HG02870 (cell line): ENCODE results near the gene UBE2I.

Experiments used
- ATAC-seq: cut with Tn5 transposase; IDR thresholded peaks from one replicate; pipeline ENCODE4 v1.9.1; 2021; ENCODE audit warnings: mild to moderate bottlenecking, moderate library complexity; ENCODE audit not compliant: unreplicated experiment

Gene UBE2I

DNA sequence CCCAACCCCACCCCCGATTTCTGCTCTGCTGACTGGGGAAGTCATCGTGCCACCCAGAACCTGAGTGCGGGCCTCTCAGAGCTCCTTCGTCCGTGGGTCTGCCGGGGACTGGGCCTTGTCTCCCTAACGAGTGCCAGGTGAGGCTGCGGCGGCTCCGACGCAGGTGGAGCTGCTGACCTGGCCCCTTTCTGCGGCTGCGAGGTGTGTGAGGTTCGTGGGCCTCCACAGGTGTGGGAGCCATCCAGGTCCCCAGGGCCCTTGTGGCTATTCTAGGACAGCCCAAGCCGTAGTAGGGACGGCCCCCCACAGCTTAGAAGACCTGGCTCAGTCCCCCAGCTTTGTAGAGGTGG is 3.0 kb downstream of the UBE2I start:
- ATAC-seq: no peak

DNA sequence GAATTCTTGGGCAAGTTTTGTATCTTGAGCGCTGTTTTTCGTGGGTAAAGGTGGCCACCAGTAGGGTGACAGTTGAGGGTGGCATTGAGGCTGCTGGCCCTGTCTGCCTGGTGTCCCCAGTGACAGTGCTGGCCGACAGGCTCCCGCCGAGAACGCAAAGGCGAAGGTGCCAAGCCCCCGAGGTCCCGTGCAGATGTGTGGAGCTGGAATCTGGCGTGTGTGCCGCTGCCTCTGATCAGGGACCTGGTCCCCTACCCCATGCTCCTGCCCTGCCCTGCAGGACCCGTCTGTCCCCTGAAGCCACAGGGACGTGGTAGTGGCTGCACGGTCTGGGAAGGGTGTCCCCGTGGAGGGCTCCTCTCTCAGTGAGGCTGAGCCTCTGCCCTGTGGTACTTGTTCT is 3.5 kb downstream of the UBE2I start:
- no peak for ATAC-seq

DNA sequence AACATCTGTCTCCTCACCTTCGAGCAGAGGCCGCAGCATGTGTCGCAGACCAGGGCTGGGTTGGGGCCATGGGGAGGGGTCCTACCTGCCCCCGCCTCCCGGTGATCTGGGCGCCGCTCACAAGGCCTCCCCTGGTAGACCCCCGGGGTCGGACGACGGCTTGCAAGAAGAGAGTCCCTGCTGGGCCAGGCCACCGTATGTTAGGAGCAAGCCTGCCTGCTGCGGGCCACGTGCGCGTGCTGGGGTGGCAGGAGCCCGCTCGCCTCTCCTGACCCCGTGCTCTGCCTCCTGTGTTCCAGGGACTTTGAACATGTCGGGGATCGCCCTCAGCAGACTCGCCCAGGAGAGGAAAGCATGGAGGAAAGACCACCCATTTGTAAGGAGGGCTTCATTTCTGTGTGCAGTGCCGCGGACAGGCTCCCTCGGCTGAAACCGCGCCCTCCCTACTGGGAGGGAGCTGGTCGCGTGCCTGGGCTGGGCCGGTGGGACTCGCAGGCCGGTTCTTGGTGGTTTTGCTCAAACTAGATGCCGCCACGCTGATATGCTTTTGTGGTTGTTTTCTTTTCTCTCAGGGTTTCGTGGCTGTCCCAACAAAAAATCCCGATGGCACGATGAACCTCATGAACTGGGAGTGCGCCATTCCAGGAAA is 4.4 kb downstream of the UBE2I start:
- ATAC-seq: no peak

DNA sequence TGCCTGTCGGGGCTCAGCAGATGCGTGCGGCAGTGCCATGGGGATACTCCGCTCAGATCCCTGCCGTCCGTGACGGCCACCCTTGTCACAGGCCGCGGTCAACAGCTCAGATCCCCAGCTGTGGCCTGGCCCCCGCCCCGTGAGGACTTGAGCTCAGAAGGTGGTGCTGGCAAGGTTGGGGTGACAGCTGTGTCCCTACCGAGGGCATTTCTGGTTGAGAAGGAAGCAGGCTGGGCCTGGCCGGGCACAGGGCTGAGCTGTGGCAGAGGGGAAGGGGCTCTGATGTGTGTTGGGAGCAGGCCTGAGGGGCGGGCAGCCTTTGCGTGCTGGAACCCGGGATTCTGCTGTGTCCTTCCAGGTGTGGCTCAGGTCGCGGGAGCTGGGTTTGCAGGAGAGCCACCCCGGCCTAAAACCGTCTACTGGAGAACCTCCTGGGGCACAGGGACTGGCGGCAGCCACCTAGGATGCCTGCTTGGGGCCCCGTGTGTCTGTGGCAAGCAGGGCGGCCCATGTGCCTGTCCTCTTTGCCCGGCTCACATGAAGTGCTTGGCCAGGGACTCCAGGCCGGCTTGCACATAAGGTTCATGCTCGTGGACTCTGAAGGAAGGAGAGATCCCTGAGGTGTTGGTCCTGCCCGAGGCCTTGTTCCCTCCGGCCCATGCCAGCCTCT is 5.1 kb downstream of the UBE2I start:
- no peak for ATAC-seq

DNA sequence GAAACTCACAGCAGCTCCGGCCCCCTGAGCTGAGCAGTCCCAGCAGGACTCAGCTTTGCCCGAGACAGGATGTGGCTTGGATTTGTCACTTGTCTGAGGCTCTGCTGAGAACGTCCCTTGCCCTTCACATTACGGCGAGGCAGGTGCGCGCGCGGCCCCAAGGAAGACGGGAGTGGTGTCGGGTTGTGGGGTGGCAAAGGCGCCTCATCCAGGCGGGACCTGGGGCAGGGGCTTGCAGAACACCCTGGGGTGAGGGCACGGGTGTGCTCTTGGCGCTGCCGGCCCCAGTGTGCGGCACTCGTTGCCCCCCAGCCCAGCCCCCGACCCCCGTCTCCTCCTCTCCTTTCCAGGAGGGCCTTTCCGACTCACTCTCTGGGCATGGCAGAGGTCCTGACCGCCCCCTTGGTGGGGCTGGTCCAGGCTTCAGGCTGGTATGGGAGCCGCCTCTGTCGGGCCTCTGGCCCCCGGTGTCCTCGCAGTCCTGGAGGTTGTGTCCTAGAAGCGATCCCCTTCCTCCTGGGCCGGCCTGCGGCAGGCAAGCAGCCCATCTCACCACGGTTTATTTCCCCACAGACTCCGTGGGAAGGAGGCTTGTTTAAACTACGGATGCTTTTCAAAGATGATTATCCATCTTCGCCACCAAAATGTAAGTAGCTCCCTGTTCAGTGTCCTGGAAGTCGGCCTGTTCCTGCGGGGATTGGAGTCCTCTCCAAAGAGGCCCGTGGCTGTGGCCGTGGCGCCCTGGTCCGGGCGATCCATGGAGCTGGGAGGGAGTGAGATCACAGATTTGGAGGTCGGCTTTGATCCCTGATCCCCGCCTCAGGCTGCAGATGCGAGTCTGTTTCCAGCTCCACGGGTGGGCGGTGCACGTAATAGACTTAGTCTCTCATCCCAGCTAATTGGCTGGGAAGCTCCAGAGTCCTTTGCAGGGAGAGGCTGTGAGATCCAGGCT is 5.9 kb downstream of the UBE2I start:
- ATAC-seq: no peak

DNA sequence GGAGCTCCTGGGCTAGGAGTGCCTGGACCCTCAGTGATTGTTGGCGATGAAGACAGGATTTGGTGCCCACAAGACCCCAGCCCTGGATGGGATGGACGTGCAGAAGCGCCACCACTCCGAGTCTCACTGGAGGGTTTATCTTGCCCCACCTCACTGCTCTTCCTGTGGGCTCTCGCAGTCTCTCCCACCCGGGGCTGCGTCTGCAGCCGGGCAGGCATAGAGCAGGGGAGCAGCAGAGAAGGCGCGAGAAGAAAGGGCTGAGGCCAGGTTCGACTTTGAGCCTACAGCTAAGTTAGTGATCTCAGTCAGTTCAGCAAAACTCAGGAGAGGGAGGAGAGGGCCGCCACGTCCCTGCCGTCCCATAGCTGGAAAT is 6.6 kb downstream of the UBE2I start:
- no peak for ATAC-seq

DNA sequence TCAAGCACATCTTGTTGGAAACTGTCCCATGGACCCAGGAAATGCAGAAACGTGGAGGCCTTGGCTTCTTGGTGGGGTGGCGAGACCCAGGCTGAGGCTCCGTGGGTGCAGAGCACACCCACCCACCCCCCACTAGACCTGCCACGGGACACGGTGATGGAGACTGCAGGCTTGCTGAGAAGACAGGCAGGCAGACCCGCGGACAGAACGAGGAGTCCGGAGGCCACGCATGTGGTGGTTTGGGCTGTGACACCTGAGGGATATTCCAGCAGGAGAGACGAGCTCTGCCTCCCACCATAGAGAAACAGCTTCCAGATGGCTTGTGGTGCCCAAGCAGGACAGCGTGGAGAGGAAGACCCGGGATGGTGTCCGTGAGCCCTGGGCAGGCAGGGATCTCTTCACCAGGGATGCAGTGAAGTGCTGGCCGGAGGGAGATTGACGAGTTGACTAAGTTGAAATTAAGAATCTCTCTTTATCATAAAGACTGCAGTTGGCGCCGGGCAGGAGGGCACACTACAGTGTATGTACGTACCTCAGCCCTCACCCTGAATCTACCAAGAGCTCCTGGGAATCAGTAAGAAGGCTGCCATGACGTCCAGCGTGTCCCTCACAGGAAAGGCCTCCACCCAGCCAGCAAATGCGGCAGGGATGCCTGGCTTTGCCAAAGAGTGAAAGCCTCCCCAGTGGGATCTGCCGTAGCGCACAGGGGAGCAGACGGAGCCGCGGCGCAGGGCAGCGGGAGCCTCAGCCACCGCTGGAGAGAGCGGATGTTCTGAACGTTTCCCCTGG is 8.2 kb downstream of the UBE2I start:
- ATAC-seq: no peak

DNA sequence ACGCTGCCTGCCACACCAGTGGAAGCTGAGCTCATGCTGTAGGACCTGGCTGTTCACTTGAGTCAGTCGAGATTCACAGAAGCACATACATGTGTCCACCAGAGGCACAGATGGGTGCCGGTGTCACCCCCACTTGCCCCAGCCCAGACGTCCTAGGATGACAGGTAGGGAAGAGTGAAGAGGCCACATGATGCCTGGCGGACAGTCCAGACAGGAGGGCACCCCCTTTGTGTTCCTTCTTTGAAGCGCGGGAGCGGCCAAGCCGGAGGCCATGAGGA is 8.8 kb downstream of the UBE2I start:
- no peak for ATAC-seq

DNA sequence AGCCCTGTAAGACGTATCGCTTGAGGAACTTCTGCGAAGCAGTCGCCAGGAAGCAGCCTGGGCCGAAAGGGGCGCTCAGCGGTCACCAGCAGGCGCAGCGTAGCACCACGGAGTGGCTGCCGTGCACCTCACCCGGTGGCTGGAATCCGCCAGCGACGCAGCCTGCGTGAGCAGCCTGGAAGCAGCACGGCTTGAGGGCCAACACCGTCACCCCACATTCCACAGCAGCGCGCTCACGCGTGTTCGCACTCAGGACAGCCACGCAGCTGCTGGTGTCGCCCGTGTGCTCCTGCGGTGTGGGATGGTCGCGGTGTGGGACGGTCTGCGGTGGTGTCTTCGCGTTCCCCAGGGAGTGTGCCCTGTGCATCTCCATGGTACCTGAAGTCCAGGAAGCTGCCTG is 9.6 kb downstream of the UBE2I start:
- no peak for ATAC-seq

DNA sequence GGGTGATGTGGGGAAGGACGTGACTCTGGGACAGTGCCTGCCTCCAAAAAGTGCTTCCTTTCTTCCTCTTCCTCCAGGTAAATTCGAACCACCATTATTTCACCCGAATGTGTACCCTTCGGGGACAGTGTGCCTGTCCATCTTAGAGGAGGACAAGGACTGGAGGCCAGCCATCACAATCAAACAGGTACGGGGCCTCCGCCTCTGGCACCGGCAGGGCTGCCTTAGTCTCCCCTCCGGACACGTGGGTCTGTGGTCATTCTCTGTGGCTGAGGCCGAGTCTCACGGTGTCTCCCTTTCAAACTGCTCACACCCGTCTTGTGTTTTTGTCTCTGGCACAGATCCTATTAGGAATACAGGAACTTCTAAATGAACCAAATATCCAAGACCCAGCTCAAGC is 10.7 kb downstream of the UBE2I start:
- ATAC-seq: no peak

DNA sequence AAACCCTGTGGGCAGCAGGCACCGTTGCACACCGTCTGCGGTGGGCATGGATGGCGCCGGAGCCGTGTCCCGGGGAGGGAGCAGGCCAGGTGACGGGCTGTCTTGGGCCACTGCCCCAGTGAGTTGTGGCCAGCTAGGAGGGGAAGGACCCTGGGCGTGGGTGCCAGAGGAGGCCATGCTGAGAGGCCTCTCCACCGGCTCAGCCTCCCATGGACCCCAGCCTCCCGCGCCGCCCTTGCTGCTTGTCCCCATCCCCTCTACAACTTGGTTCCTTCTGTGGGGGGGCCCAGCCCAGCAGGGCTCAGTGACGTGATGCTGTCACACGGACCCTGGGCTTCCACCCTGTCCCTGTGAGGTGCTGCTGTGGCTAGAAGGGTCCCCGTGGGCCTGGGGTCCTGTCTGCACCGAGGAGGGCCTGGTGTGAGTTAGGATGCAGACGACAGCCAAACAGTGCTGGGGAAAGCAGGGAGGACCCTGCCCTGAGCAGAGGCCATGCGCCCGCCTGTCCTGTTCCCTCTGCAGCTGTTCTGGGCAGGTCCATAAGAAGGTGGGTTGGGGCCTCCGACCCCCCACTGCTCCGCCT is 11.3 kb downstream of the UBE2I start:
- no peak for ATAC-seq

DNA sequence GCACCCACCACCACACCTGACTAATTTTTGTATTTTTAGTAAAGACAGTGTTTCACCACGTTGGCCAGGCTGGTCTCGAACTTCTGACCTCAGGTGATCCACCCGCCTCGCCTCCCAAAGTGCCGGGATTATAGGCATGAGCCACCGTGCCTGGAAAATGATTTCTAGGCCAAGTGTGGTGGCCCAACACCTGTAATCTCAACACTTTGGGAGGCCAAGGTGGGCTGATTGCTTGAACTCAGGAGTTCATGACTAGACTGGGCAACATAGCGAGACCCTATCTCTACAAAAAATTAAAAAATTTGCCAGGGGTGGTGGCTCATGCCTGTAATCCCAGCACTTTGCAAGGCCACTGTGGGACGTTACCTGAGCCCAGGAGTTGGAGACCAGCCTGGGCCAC is 13.0 kb downstream of the UBE2I start:
- no peak for ATAC-seq

DNA sequence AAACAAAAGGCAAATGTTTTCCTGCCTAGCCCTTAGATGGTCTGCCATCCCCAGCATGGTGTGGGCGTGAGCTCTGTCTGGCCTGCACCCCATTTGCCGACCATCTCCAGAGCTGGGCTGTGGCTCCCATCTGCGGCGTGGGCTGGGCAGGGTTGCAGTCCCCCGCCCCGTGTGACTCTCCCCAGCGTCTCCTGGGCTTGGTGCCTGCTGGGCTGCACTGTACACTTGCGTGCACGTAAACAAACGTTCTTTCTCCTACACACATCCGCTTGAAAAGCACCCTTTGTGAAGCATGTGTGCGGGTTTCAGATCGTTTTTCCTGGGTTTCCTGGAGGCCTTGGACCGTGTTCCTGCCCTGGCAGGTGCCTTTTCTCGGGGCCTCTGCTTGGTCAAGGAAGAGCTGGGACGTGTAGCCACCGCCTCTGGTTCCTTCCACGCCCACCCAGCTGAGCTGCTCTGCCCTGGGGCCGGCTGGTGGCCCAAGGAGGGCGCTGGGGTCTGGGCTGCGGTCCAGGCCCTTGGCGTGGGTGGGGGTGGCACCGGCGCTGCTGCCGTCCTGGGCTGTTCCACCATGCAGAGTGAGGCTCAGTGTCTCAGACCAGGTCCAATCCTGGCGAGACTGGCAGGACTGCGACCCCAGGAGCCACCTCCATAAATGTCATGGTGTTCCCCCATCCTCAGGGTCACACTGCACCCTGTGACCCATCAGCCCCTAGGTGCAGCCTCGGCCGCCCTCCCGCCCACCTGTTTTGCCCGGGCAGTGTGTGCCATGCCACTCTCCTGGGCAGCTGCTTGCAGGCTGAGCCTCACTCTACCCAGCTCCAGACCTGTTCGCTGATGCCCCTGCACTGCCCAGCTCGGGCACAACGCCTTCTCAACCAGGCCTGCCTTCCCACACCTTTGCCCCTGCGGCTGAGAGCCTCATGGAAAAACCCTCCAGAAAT is 14.1 kb downstream of the UBE2I start:
- no peak for ATAC-seq

DNA sequence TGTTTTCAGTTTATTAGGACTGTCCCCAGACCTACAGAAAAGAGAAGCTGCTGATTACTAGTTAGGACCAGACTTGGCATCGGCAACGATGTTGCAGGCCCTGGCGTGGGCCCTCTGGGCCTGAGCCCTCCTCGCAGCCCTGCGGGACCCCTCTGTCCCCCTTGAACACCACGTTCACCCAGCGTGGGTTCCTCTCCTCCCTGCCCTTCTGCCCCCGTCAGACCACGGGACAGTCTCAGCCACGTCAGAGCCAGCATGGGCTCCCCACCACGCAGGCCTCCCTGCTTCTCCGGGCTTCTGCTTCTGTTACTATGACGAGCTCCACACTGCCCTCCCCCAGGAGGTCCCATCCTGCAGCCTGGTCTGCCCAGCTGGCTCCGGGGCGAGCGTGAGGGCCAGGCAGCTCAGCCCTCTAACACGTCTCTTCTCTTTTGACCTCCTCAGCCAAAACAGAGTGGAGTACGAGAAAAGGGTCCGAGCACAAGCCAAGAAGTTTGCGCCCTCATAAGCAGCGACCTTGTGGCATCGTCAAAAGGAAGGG is 14.9 kb downstream of the UBE2I start:
- ATAC-seq: no peak

DNA sequence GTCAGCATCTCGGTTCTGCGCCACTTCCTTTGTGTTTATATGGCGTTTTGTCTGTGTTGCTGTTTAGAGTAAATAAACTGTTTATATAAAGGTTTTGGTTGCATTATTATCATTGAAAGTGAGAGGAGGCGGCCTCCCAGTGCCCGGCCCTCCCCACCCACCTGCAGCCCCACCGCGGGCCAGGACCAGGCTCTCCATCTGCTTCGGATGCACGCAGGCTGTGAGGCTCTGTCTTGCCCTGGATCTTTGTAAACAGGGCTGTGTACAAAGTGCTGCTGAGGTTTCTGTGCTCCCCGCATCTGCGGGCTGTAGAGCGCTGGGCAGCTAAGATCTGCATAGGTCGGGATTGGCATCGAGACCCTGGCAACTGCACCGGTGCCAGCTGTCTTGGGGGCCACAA is 15.8 kb downstream of the UBE2I start:
- no peak for ATAC-seq

DNA sequence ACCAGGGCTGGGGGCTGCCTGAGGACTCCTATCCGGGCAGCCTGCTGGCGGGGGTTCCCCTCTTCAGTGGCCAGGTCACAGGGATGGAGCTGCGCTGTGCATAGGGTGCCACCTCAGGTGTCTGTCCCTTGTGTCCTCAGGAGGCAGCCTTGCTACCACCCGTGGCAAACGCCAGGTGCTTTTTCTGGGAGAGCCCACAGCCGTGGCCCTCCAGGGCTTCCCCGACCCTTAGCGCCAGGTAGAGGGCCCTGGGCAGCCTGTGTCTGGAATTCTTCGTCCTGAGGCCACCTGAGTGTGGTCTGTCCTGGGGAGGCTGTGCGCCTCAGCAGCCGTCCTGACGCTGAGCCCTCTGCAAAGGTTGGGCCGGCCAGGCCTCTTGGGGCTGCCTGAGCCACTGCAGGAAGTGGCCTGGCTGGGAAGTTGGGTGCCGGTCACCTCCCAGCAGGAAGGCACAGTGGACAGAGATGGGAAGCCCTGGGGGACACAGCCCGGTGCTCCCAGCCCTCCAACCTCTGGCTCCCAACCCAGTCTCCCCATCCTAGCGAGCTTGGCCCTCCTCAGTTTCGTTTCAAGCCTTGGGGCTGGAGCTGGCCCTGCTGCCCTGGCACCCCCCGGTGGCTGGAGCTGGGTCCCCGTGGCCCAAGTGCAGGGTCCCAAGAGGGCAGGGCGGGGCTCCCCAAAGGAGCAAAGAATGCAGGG is 16.4 kb downstream of the UBE2I start:
- no peak for ATAC-seq

DNA sequence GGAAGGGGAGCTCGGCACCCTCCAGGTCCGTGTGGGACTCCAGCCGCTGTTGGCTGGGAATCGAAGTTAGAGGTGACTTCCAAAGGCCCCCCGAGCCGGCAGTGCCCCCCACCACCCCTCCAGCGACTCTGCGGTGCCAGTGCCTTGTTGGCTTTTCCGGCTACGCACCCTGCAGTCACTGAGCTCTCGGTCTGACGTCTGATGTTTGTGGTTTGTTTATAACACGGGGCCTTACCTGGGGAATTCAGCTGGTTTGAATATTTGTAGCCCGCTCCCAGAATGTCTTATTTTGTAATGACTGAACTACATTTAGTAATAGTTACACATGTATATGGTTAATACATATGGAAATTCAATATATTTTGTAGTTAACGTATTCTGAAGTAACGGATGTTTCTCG is 17.0 kb downstream of the UBE2I start:
- ATAC-seq: no peak

DNA sequence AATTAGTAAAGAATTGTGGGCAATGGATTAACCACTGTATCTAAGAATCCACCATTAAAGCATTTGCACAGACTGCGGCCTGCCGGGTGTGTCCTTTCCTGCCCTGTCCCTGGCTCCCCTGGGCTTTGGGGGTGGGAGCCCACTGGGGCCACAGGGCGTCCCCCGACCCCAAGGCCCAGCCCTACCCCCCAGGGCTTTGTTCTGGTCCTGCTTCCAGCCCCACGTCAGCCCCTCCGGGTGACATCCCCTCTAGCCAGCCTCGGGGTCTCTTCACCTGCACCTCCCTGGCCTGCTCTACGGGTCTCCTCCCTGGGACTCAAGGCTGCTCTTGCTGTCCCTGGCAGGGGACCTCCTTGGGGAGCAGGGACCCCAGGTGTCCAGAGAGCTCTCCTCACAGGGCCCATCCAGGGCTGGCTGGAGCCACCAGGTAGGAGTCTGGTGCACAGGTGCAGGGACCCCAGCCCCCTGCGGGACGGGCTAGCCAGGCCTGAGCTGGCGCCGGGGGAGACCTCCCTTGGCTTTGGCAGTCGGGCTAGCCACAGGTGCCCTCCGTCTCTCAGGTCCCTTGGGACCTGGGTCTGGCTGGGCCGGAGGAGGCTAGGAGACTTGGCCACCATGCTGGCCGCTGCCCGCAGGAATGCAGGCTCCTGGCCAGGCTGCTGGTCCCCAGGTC is 17.6 kb downstream of the UBE2I start:
- no peak for ATAC-seq

DNA sequence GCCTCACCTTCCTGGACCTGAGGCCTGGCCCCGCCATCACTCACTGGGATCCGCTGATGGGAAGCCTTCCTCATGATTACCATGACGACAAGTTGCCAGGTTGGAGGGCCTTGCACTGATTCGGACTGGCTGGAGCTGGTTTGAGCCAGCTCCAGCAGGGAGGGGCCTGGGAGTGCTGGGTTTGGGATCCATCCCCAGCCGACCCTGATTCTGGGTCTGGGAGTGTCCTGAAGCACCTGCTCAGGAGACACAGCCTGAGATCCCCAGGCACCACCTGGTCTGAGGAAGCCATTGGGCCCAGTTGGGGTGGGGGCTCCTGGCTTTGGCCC is 18.1 kb downstream of the UBE2I start:
- no peak for ATAC-seq
